GM18519 (cell line): Measurements from ENCODE around the gene MICU1.
"Not testable (repeated sequence)": the region's sequence is repeated elsewhere in the genome, so short reads cannot be mapped to it uniquely, and the experiment has no call there.

Source experiments
- ATAC-seq: cut with Tn5 transposase; IDR thresholded peaks from one replicate; pipeline ENCODE4 v1.9.1; 2021; ENCODE audit warnings: mild to moderate bottlenecking, moderate library complexity; ENCODE audit not compliant: unreplicated experiment, low FRiP score

The MICU1 gene

DNA sequence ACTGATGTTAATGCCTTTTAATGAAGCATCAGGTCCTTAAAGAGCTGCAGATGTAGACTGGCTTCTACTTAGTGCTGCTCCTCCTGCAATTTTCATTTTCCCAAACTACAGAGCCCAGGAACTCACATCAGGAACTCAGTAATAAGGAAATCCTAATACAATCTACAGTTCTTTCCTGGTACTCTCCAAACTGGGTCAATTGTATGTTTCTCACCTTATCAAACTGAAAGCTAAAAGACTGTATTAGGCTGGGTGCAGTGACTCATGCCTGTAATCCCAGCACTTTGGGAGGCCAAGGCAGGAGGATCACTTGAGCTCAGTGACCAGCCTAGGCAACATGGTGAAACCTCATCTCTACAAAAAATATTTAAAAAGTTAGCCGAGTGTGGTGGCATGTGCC, 216.7 kb downstream of the MICU1 start:
- no peak for ATAC-seq

DNA sequence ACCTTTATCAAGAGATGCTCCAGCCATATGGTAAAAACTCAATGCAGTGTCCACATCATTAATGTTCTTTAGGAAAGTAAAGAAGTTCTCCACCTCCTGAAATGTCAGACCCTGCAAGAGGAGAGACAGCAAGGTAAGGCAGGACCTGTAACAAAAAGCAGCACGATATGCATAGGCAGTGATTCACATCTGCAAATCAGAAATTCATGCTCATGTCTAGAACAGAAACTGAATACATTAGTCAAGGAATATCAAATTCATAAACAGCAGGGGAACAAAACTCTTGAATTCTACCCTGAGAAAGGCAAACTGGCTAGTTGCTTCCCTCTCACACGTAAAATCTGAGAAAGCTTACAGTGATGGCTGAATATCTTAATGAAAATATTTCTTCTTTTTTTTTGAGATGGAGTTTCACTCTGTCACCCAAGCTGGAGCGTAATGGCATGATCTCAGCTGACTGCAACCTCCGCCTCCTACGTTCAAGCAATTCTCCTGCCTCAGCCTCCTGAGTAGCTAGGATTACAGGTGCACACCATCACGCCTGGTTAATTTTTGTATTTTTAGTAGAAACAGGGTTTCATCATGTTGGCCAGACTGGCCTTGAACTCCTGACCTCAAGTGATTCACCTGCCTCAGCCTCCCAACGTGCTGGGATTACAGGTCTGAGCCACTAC, 217.8 kb downstream of the MICU1 start:
- no peak for ATAC-seq

DNA sequence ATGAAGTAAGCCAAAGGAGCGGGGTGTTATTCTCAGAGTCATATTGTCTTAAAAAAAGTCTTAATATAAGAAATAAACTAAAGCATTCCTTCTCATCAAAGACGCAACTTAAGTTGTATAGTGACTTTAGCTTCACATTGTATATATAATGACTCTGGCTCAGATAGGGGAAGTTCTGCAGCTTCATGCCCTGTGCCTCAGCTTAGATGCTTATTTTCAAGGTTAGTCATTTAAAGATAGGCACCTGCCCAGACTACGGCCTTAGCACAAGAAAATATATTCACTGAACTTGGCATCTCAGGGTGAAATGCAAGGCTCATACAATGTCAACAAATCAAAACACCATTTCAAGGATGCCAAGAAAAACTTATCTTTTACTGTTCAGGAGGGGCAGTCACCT, 218.4 kb downstream of the MICU1 start:
- no peak for ATAC-seq

DNA sequence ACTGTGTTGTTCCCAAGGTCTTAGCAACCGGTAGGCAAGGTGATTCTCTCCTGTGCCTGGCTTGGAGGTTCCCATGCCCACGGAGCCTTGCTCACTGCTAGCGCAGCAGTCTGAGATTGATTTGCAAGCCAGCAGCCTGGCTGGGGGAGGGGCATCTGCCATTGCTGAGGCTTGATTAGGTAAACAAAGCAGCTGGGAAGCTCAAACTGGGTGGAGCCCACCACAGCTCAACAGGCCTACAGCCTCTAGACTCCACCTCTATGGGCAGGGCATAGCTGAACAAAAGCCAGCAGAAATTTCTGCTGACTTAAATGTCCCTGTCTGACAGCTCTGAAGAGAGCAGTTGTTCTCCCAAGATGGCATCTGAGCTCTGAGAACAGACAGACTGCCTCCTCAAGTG, 230.3 kb downstream of the MICU1 start:
- not testable (repeated sequence) for ATAC-seq

DNA sequence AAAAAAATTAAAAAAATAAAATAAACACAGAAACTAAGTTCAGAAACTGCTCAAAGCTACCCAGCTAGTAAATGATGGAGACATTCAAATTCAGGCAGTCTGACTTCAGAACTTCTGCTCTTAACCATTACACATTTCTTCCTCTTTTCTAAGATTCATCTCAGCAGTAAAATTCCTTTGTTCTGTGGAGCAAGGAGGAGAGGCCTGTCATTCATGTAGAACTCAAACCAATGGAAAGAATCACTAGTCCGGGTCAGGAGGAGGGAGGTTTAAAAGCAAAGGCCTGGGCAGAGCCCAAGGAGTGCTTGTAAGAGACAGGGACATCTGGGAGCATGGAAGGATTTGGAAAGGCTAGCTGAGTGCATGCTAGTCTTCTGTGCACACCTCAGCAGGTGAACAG, 233.3 kb downstream of the MICU1 start:
- no peak for ATAC-seq

DNA sequence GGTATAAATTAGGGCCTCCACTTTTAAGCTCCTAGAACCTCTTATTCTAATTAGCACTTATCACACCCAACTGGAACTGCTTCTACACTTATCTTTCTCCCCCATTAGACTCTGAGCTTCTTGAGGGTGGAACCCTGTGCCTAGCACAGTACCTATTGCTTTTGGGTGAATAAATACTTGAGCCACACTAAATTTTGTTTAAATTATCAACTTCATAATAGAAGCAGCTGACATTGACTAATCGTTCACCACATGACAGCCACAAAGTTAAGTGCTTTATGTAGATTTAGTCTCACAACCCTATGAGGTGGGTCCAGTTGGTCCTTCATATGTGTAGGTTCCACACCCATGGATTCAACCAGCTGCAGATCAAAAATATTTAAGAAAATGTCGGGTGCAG, 235.1 kb downstream of the MICU1 start:
- no peak for ATAC-seq

DNA sequence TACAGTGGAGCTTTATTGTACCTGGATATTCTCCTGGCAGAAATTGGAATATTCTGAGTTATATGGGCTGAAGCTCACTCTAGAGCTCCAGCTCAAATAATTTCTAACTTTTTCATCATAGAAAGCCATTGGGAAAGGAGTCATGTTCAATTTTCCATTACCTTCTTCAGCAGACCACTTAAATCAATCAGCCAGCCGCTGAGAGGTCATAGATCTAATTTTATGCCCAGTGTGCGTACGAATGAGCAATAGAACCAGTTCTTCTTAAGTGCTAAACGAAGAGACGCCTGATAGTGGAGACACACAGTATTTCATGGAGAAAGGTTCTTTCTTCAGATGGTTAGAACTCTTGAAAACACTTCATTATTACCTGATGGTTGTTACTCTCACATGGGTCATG, 236.2 kb downstream of the MICU1 start:
- no peak for ATAC-seq

DNA sequence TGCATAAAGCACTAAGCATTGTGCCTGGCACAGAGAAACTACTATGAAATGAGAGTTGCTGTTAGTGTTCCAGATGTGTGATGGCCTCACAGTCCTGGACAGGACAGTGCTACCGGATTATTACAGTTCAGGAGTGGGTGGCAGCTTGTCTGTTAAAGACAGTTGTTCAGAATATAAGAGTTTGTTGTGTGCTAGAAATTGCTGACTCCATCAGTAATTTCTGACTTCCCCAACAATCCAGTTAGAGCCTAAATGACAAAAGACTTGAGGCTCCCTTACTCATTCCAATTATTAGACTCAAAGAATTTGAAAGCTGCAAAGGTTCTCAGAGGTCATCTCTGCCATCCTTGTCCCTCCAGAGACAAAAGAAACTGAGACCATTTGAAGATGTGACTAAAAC, 236.9 kb downstream of the MICU1 start:
- no peak for ATAC-seq

DNA sequence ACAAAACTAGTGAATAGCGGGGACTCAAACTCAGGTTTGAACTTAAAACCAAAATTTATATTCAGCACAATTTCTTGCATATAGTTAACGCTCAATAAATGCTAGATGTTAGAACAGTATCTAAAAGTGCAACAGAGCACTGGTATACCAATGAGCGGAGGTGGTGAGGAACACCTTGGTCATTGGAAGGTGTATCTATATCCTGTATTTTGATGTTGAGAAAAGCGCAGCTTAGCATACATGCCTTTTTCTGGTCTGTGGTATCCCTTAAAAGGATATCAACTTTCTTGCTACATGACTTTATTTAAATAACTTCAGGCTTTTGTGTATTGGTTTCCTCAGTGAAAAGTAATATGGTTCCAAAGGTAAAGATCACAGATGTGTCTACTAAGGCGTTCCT, 237.8 kb downstream of the MICU1 start:
- no peak for ATAC-seq

DNA sequence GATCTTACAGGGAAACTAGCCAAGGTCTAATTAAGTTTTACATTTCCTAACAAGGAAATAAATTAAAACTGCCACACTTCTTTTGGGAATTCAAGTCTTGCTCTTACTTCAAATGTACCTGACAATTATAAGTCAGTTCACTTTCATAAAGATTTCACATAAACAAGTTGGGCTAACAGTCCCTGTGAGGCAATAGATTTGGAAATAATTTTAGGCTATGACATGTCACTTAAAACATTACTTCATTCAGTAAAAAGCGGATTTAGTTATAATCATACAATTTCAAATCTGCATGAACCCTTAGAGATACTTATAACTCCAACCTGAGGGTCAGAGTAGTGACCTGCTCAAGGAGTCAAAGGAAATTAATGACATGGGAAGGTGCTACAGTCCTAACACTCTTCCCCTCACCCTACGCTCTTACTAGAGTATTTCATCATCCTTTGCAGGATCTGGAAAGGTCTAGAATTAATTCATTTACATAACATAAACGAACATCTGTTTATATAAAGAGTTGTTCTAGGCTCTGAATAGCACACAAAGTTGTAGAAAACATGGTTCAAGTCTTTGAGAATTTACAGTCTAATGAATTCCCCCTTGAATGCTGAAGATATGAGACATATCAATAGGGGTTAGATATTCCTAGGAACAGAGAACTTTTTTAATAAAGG, 238.8 kb downstream of the MICU1 start:
- ATAC-seq, result no peak

DNA sequence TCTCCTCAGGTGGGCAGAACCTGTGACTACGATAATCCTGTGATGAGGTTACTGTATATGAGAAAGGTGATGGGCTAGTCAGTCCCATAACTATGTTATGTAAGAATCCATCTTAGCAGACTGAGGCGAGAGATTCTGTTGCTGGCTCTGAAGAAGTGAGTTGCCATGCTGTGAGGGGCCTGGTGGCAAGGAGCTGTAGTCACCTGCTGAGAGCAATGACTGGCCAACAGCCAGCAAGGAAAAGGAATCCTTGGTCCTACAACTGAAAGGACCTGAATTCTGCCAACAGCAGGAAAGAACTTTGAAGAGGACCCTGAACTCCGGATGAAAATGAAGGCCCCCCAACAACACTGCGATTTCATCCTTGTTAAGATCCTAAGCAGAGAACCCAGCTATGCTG, 240.2 kb downstream of the MICU1 start:
- ATAC-seq, result no peak

DNA sequence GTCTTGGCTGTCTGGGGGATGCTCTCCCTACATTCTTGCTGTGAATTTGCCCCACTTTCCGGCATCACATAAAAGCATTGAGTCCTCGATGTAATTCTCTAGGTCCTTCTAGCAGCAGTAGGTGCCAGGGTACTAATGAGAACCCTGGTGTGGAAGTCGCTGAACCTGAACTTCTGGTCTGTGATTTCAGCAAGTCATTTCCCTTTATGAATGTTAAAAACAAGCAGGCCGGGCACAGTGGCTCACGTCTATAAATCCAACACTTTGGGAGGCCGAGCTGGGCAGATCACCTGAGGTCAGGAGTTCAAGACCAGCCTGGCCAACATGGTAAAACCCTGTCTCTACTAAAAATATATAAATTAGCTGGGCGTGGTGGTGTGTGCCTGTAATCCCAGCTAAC, 240.9 kb downstream of the MICU1 start:
- ATAC-seq, result not testable (repeated sequence)

DNA sequence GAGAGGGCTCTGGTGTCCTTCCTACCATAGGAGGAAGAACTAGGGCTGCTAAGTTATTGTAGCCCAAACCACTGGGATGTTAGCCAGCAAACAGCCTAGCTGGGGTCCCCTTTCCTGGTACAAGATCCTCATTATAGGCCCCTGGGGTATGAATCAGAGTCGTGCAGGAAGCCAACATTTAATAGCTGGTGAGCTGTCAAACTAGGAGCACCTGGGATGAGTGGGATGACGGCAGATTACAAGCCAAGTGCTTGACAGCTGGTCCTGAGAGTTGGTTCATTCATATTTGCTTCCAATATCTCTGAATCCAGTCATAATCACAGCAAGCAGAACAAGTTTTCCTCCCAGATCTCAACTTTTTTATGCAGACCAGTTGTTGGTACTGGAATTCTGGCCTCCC, 246.1 kb downstream of the MICU1 start:
- no peak for ATAC-seq

DNA sequence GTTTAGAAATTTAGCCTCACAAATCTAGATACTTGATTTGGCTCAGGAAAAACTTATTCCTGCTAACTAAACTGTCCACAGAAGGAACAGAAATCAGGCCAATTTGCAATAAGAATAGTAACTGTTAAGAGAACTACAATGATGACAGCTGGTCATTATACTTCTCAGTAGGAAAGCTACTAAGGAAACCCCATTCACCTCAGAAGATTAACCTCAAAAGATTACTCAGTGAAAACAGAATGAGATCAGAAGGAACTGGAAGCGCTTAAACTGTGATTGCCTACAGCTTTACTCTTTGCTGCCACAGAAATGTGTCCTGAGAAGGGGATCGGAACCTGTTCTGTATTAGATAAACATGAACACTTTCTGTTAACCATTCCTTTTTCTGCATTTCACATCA, 246.8 kb downstream of the MICU1 start:
- no peak for ATAC-seq

DNA sequence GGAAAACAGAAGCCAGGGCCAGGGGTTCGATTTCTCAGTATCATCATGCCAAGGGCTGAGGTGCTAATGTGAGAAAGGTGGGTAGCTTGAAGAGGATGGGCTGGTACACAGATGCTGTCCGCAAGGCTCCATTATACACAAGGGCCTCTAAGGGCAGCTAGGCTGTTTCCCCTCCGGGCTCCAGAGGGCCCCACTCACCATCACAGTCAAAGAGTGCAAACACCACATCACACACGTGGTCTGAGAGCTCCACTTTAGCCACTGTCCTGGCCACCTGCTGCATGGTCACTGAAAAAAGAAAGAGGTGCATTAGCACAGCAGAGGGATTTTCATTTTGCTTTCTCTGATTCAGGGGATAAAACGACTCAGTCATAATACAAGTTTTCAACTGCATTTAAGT, 250.3 kb downstream of the MICU1 start:
- no peak for ATAC-seq

DNA sequence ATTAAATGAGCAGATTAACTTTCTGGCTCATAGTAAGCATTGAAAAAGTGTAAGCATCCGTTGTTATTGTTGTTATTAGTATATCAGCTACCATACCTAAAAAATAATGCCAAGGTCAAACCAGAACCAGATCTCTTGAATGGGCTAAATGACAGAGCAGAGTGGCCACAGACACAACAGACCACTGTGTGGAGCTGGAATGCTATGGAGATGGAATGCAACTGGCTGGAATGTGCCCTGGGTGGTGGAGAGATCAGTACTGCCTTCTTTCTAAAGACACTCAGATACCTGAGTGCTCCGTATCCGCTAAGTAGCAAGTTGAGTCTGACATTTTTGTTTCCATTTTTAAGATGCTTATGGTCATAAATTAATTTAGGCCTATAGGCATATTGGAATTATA, 250.7 kb downstream of the MICU1 start:
- ATAC-seq, result no peak

DNA sequence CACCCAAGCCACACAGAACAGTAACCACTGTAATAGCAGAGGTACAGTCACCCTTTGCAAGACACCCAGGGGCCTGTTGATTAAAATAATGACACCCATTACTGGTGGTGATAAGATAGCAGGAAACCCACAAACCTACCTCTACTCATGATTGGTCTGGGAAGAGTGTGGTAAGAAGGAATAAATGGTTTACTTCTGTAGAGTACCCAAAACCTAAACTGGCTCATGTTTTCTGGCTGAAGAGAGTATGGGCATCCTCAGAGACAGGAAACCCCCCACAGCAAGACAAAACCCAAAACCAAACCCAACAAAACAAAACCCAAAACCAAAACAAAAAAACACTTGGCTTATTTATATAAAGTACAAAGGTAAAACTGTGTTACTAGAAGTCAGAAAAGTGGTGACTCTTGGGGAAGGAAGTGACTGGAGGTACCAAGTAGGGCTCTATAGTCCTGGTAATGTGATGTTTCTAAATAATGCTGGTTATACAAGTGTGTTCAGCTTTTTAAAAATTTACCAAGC, 255.6 kb downstream of the MICU1 start:
- no peak for ATAC-seq

DNA sequence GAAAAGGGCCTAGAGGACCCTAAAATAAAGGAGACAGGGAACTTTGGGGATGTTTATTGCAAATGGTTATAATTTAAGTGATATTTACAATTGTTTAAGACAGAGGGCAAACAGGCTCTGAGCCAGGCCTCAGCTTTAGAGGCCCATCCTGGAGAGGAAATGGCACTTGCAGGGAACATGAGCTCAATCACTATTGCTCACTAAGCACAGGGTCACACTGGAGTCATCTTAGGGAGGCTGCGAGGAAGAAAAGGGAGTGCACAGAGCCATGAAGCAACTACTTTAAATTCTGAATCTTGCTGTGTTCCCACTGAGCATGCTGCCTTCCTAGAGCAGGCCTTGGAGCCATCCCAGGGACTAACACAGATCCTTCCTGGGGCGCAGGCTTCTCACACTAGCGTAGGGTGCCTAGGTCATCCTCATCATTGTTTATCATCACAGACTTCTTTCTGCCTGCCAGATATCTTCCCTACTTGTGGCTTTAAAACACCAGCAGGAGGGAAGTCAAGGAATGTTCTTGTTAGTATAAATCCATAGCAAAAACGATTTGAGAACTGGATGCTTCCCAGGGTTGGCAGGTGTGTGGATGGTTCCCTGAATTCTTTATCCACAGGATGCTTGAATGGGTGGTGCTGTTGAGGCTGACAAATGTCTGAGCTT, 258.4 kb downstream of the MICU1 start:
- no peak for ATAC-seq

DNA sequence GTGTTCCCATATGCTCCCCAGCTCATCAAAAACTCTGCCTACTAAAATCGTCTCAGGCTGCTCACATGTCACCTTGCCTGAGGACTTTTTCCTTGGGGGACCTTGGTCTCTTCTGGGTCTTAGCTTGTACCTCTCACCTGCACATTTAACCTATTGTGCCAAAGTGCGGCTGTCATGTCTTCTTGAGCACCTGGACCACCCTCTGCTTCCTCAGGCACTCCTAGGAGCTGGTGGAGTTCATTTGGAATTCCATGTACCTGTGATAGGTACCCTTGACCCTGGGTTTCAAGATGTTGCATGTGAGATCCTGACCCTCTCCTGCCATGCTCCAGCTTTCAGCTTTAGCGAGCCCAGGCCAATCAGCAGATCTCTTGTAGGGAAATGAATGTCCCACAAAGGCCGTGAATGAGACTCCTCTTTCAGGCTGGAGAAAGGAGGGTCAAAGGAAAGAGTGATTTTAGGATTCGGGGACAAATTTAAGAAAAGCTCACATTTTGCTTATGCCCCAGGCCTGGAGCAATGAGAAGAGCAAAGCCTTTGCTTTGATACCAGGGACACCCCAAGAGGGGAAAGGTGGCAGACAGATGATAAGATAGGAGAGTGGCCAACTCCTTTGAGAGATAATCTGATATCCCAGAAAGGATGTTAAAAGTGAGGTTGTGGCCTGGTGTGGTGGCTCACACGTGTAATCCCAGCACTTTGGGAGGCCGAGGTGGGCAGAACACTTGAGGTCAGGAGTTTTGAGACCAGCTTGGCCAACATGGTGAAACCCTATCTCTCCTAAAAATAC, 260.6 kb downstream of the MICU1 start:
- no peak for ATAC-seq

DNA sequence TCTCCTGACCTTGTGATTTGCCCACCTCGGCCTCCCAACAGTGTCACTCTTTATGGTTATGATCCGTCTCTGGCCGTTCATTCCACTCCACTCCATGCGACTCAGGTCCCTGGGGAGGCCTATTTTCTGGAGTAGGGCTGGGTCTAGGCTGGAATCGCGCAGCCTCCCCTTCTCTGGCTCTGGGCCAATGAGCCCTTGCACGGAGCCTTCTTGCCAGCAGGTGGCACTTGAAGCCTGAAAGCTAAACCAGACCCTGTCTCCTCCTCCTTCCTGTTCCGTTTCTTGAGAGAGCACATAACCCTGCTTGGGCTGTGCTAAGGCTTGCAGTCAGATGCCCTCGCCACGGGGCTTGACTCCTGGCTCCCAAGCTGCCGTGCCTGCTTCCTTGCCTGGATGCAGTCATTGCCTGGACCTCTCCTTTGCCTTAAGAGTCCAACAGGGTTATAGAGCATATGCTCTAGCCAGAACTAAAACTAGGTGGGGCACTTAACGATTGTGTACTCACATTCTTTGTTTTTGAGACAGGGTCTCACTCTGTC, 261.6 kb downstream of the MICU1 start:
- ATAC-seq, result peak; percentile 42

DNA sequence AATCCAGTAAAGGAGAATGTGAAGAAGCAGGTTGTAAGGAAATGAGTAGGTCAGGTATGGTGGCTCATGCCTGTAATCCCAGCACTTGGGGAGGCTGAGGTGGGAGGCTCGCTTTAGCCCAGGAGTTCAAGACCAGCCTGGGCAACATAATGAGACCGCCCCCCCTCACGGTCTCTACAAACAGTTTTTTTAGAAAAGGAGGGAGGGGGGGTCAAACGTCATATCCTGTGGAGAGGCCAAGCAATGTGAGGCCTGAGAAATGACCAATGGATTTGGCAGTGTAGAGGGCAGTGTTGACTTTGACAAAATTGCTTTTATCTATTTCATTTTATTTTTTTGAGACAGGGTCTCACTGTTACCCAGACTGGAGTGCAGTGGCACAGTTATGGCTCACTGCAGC, 268.9 kb downstream of the MICU1 start:
- no peak for ATAC-seq
